ENCODE data around the gene FECH.

The FECH gene

DNA sequence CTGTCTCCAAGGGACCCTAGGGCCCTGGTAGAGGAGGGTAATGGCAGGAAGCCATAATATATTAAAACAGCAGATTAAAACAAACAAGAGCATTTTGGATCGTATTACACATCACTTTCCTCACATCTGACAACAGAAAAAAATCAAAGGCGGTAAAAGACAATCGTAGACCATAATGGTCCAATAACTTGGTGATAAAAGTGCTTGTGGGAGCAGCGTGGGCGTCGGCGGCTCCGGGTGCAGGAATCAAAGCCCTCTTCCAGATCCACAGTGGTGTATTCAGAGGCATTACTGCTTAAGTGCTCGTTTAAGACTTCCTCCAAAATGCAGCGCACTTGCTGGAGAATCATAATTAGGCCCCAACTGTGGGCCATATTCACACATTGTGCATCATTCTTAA lies 68.0 kb downstream of the FECH start:
- H3K4me1 ChIP-seq (ENCODE audit: control insufficient read depth, insufficient read depth, low read depth, low read length), result no peaks in the 10 kb centered on the region
- H3K9me3 ChIP-seq (ENCODE audit: control insufficient read depth, low read length), result no peaks in the 10 kb centered on the region
- no peak overlapping the region for H2BK12ac ChIP-seq (ENCODE audit: low read length in 2 of 2)
- H3K18ac ChIP-seq (ENCODE audit: low read depth in 1 of 2, low read length in 2 of 2), result no peak overlapping the region
- no peak overlapping the region for H2BK15ac ChIP-seq (ENCODE audit: low read depth, poor library complexity, severe bottlenecking)
- no peak overlapping the region for H3K27ac ChIP-seq (ENCODE audit: low read length, poor library complexity, severe bottlenecking)
- H2AK5ac ChIP-seq (ENCODE audit: low read length, severe bottlenecking), result no peak overlapping the region
- H4K8ac ChIP-seq (ENCODE audit: low read length), result no peak overlapping the region
- no peak overlapping the region for H4K91ac ChIP-seq (ENCODE audit: low read length)
- DNase-seq, result no peak
- peaks cover 3 to 4% of the 10 kb centered on the region in 2 experiments for H3K27me3 ChIP-seq (ENCODE audit: control insufficient read depth in 1 of 2, insufficient read depth in 1 of 2, low read length in 2 of 2)
- no peaks in the 10 kb centered on the region for H3K36me3 ChIP-seq (ENCODE audit: control insufficient read depth in 1 of 2, insufficient read depth in 2 of 2, low read depth in 1 of 2, low read length in 2 of 2)
- no peak overlapping the region for H3K9ac ChIP-seq (ENCODE audit: low read length)
- no peak overlapping the region for H3K4ac ChIP-seq (ENCODE audit: low read depth in 1 of 2, low read length in 2 of 2)
- 77% methylated on average over 9 of the region's 10 CpGs for WGBS
- no peak overlapping the region for H3K4me2 ChIP-seq (ENCODE audit: low read length, poor library complexity, severe bottlenecking)
- H2BK5ac ChIP-seq (ENCODE audit: low read depth, low read length, poor library complexity, severe bottlenecking), result no peak overlapping the region
- H3K23ac ChIP-seq (ENCODE audit: low read length in 2 of 2), result no peak overlapping the region
- H3K14ac ChIP-seq (ENCODE audit: low read length in 2 of 2), result no peak overlapping the region
- no peak overlapping the region for H2AFZ ChIP-seq (ENCODE audit: low read depth, low read length)
- H3K4me3 ChIP-seq (ENCODE audit: insufficient read depth in 1 of 2, low read depth in 1 of 2, low read length in 2 of 2), result no peak overlapping the region
- H2BK120ac ChIP-seq (ENCODE audit: low read depth, low read length), result no peak overlapping the region
- no peaks in the 10 kb centered on the region for H3K79me1 ChIP-seq (replicated peaks; ENCODE audit: low read length, poor library complexity, severe bottlenecking)

DNA sequence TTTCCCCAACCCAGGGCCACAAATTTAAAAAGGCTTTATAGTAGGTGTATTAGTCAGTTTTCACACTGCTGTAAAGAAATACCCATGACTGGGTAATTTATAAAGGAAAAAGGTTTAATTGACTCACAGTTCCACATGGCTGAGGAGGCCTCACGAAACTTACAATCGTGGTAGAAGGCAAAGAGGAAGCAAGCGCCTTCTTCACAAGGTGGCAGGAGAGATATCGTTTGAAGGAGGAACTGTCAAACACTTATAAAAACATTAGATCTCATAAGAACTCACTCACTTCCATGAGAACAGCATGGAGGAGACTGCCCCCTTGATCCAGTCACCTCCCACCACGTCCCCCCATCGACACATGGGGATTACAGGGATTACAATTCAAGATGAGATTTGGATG lies 70.4 kb downstream of the FECH start:
- Histone ChIP-seq H3K27ac (ENCODE audit: low read length, poor library complexity, severe bottlenecking) (no peak overlapping the region), H2AK5ac (ENCODE audit: low read length, severe bottlenecking) (no peak overlapping the region), H2BK15ac (ENCODE audit: low read depth, poor library complexity, severe bottlenecking) (no peak overlapping the region), H3K79me1 (replicated peaks; ENCODE audit: low read length, poor library complexity, severe bottlenecking) (no peaks in the 10 kb centered on the region), H3K4me3 (ENCODE audit: insufficient read depth in 1 of 2, low read depth in 1 of 2, low read length in 2 of 2) (no peak overlapping the region), H2BK5ac (ENCODE audit: low read depth, low read length, poor library complexity, severe bottlenecking) (no peak overlapping the region), H3K4ac (ENCODE audit: low read depth in 1 of 2, low read length in 2 of 2) (no peak overlapping the region), H2BK120ac (ENCODE audit: low read depth, low read length) (no peak overlapping the region), H4K91ac (ENCODE audit: low read length) (no peak overlapping the region), H3K18ac (ENCODE audit: low read depth in 1 of 2, low read length in 2 of 2) (no peak overlapping the region), H3K4me1 (ENCODE audit: control insufficient read depth, insufficient read depth, low read depth, low read length) (no peaks in the 10 kb centered on the region), H3K9me3 (ENCODE audit: control insufficient read depth, low read length) (no peaks in the 10 kb centered on the region), H3K23ac (ENCODE audit: low read length in 2 of 2) (no peak overlapping the region), H3K9ac (ENCODE audit: low read length) (no peak overlapping the region), H3K14ac (ENCODE audit: low read length in 2 of 2) (no peak overlapping the region), H3K36me3 (ENCODE audit: control insufficient read depth in 1 of 2, insufficient read depth in 2 of 2, low read depth in 1 of 2, low read length in 2 of 2) (no peaks in the 10 kb centered on the region), H3K27me3 (ENCODE audit: control insufficient read depth in 1 of 2, insufficient read depth in 1 of 2, low read length in 2 of 2) (peaks cover 8 to 10% of the 10 kb centered on the region in 2 experiments), H3K4me2 (ENCODE audit: low read length, poor library complexity, severe bottlenecking) (no peak overlapping the region), H4K8ac (ENCODE audit: low read length) (no peak overlapping the region), H2AFZ (ENCODE audit: low read depth, low read length) (no peak overlapping the region), H2BK12ac (ENCODE audit: low read length in 2 of 2) (no peak overlapping the region)
- no peak for DNase-seq
- 72% methylated on average over 6 of the region's 6 CpGs for WGBS

DNA sequence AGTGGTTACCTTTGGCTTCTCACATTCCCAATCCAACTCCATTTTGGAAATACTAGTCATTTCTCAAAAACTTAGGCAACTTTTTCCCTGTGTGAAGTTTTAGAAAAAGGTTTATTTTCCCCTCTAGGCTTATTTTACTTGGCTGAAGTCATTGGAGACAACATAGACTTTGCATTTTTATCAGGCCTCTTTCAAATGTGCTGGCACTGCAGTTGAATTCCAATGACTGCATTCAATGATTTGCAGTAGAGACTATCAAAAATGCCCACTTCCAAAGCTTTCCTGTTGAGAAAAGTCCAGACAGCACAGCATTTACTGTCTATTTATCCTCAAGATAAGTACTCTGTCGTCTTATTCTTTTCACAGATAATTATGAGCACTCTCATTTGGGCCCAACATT lies 81.3 kb downstream of the FECH start:
- Histone ChIP-seq H3K4me2 (ENCODE audit: low read length, poor library complexity, severe bottlenecking) (no peak overlapping the region), H3K9me3 (ENCODE audit: control insufficient read depth, low read length) (no peaks in the 10 kb centered on the region)

DNA sequence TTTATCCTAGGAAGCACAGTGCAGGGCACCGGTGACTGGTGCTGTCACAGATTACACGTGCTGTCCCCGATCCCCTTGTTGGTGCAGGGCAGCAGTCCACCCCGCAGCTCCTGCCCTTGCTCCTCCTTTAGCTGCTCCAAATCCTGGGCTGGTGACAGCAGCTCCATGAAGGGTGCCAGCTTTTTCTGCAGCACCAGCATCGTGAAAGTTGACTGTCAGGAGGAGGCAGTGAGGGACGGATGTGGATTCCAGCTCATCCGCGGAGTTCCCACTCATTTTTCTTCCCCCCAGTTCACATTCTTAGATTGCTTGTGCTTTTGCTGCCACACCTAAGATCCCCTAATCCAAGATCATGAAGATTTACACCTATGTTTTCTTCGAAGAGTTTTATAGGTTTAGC lies 83.9 kb downstream of the FECH start:
- H4K91ac ChIP-seq (ENCODE audit: low read length), result no peak overlapping the region
- no peaks in the 10 kb centered on the region for H3K9me3 ChIP-seq (ENCODE audit: control insufficient read depth, low read length)
- H3K14ac ChIP-seq (ENCODE audit: low read length in 2 of 2), result no peak overlapping the region
- H2AFZ ChIP-seq (ENCODE audit: low read depth, low read length), result no peak overlapping the region
- no peak overlapping the region for H3K4ac ChIP-seq (ENCODE audit: low read depth in 1 of 2, low read length in 2 of 2)
- H2BK5ac ChIP-seq (ENCODE audit: low read depth, low read length, poor library complexity, severe bottlenecking), result no peak overlapping the region
- 72% methylated on average over 8 of the region's 9 CpGs for WGBS
- no peak overlapping the region for H3K23ac ChIP-seq (ENCODE audit: low read length in 2 of 2)
- no peaks in the 10 kb centered on the region for H3K4me1 ChIP-seq (ENCODE audit: control insufficient read depth, insufficient read depth, low read depth, low read length)
- DNase-seq, result no peak
- peaks cover 10 to 21% of the 10 kb centered on the region in 2 experiments for H3K27me3 ChIP-seq (ENCODE audit: control insufficient read depth in 1 of 2, insufficient read depth in 1 of 2, low read length in 2 of 2)
- H2BK12ac ChIP-seq (ENCODE audit: low read length in 2 of 2), result no peak overlapping the region
- no peaks in the 10 kb centered on the region for H3K36me3 ChIP-seq (ENCODE audit: control insufficient read depth in 1 of 2, insufficient read depth in 2 of 2, low read depth in 1 of 2, low read length in 2 of 2)
- no peak overlapping the region for H2BK120ac ChIP-seq (ENCODE audit: low read depth, low read length)
- H3K79me1 ChIP-seq (replicated peaks; ENCODE audit: low read length, poor library complexity, severe bottlenecking), result no peaks in the 10 kb centered on the region
- no peak overlapping the region for H2BK15ac ChIP-seq (ENCODE audit: low read depth, poor library complexity, severe bottlenecking)
- no peak overlapping the region for H3K4me2 ChIP-seq (ENCODE audit: low read length, poor library complexity, severe bottlenecking)
- H2AK5ac ChIP-seq (ENCODE audit: low read length, severe bottlenecking), result no peak overlapping the region
- no peak overlapping the region for H3K9ac ChIP-seq (ENCODE audit: low read length)
- no peak overlapping the region for H4K8ac ChIP-seq (ENCODE audit: low read length)
- H3K27ac ChIP-seq (ENCODE audit: low read length, poor library complexity, severe bottlenecking), result no peak overlapping the region
- no peak overlapping the region for H3K4me3 ChIP-seq (ENCODE audit: insufficient read depth in 1 of 2, low read depth in 1 of 2, low read length in 2 of 2)
- H3K18ac ChIP-seq (ENCODE audit: low read depth in 1 of 2, low read length in 2 of 2), result no peak overlapping the region

More for the DNA sequence above, 81.3 kb downstream of the FECH start:
- Histone ChIP-seq H3K9ac (ENCODE audit: low read length) (no peak overlapping the region), H3K27me3 (ENCODE audit: control insufficient read depth in 1 of 2, insufficient read depth in 1 of 2, low read length in 2 of 2) (peaks cover 6 to 17% of the 10 kb centered on the region in 2 experiments), H2BK15ac (ENCODE audit: low read depth, poor library complexity, severe bottlenecking) (no peak overlapping the region), H3K27ac (ENCODE audit: low read length, poor library complexity, severe bottlenecking) (no peak overlapping the region), H3K14ac (ENCODE audit: low read length in 2 of 2) (no peak overlapping the region), H2AK5ac (ENCODE audit: low read length, severe bottlenecking) (no peak overlapping the region), H3K4me1 (ENCODE audit: control insufficient read depth, insufficient read depth, low read depth, low read length) (no peaks in the 10 kb centered on the region), H3K18ac (ENCODE audit: low read depth in 1 of 2, low read length in 2 of 2) (no peak overlapping the region), H3K36me3 (ENCODE audit: control insufficient read depth in 1 of 2, insufficient read depth in 2 of 2, low read depth in 1 of 2, low read length in 2 of 2) (no peaks in the 10 kb centered on the region), H2BK120ac (ENCODE audit: low read depth, low read length) (no peak overlapping the region), H4K8ac (ENCODE audit: low read length) (no peak overlapping the region), H2AFZ (ENCODE audit: low read depth, low read length) (no peak overlapping the region), H4K91ac (ENCODE audit: low read length) (no peak overlapping the region), H3K4me3 (ENCODE audit: insufficient read depth in 1 of 2, low read depth in 1 of 2, low read length in 2 of 2) (no peak overlapping the region), H3K4ac (ENCODE audit: low read depth in 1 of 2, low read length in 2 of 2) (no peak overlapping the region), H3K79me1 (replicated peaks; ENCODE audit: low read length, poor library complexity, severe bottlenecking) (no peaks in the 10 kb centered on the region), H2BK12ac (ENCODE audit: low read length in 2 of 2) (no peak overlapping the region), H2BK5ac (ENCODE audit: low read depth, low read length, poor library complexity, severe bottlenecking) (no peak overlapping the region), H3K23ac (ENCODE audit: low read length in 2 of 2) (no peak overlapping the region)
- DNase-seq, result no peak
- WGBS, result 28% methylated on average over 1 of the region's 1 CpG
